ENCODE measurements around the gene CCDC194. TPM values are rescaled to one million over a fixed set of nuclear protein-coding genes. Genes with fewer than 3 reads are reported as not detected.

CCDC194 gene
- total and polyA plus RNA-seq, 2 of the 13 experiments (the other 11 are each of a cell fraction or from before 2014, with no cell fraction given): 0.13 to 0.21 TPM

- TF ChIP-seq, protein P1, sequence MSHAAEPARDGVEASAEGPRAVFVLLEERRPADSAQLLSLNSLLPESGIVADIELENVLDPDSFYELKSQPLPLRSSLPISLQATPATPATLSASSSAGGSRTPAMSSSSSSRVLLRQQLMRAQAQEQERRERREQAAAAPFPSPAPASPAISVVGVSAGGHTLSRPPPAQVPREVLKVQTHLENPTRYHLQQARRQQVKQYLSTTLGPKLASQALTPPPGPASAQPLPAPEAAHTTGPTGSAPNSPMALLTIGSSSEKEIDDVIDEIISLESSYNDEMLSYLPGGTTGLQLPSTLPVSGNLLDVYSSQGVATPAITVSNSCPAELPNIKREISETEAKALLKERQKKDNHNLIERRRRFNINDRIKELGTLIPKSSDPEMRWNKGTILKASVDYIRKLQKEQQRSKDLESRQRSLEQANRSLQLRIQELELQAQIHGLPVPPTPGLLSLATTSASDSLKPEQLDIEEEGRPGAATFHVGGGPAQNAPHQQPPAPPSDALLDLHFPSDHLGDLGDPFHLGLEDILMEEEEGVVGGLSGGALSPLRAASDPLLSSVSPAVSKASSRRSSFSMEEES (CRISPR knock-in tag; IDR thresholded peaks at IDR 0.05): no peak
- TF ChIP-seq LBX2 (CRISPR knock-in tag; IDR thresholded peaks at IDR 0.05; ENCODE audit: borderline replicate concordance): no peak
- TF ChIP-seq DR1 (CRISPR knock-in tag; IDR thresholded peaks at IDR 0.05): no peak
- no peak for TF ChIP-seq ATF7-NPFF (CRISPR knock-in tag; IDR thresholded peaks at IDR 0.05; ENCODE audit: low read depth)
- TF ChIP-seq NR2C2 (CRISPR knock-in tag; IDR thresholded peaks at IDR 0.05; ENCODE audit: borderline replicate concordance): no peak
- TF ChIP-seq NFE2 (CRISPR knock-in tag; IDR thresholded peaks at IDR 0.05): no peak
- TF ChIP-seq ZNF772 (CRISPR knock-in tag; IDR thresholded peaks at IDR 0.05): no peak
- no peak for TF ChIP-seq NCOA5 (CRISPR knock-in tag; IDR thresholded peaks at IDR 0.05)
- TF ChIP-seq GPN1 (CRISPR knock-in tag; IDR thresholded peaks at IDR 0.05; ENCODE audit: borderline replicate concordance): no peak
- TF ChIP-seq SMARCC2 (IDR thresholded peaks at IDR 0.05): no peak
- no peak for TF ChIP-seq SP2 (CRISPR knock-in tag; IDR thresholded peaks at IDR 0.05)
- no peak for TF ChIP-seq ZNF256 (CRISPR knock-in tag; conservative IDR thresholded peaks at IDR 0.05)
- no peak; the same call in 1 of the 2 replicates for TF ChIP-seq ZMYM3 (CRISPR knock-in tag; IDR thresholded peaks at IDR 0.05)
- TF ChIP-seq MED8 (CRISPR knock-in tag; IDR thresholded peaks at IDR 0.05; ENCODE audit: insufficient replicate concordance): no peak
- no peak for TF ChIP-seq CC2D1A (CRISPR knock-in tag; IDR thresholded peaks at IDR 0.05)
- TF ChIP-seq JUND (CRISPR knock-in tag; IDR thresholded peaks at IDR 0.05): no peak
- no peak for TF ChIP-seq POLR2G (IDR thresholded peaks at IDR 0.05; ENCODE audit: low read depth, low read length)
- TF ChIP-seq, protein P2, sequence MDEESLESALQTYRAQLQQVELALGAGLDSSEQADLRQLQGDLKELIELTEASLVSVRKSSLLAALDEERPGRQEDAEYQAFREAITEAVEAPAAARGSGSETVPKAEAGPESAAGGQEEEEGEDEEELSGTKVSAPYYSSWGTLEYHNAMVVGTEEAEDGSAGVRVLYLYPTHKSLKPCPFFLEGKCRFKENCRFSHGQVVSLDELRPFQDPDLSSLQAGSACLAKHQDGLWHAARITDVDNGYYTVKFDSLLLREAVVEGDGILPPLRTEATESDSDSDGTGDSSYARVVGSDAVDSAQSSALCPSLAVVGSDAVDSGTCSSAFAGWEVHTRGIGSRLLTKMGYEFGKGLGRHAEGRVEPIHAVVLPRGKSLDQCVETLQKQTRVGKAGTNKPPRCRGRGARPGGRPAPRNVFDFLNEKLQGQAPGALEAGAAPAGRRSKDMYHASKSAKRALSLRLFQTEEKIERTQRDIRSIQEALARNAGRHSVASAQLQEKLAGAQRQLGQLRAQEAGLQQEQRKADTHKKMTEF (CRISPR knock-in tag; IDR thresholded peaks at IDR 0.05): no peak
- TF ChIP-seq PREB (CRISPR knock-in tag; IDR thresholded peaks at IDR 0.05): no peak
- 0 out of 2 replicates have a peak, but pooled peaks have one; percentile 25 for TF ChIP-seq ZNF709 (CRISPR knock-in tag; IDR thresholded peaks at IDR 0.05)
- TF ChIP-seq HNRNPK (IDR thresholded peaks at IDR 0.05; ENCODE audit: low read depth, low read length, poor library complexity, severe bottlenecking): no peak
- peak; percentile 42; the same call in 1 of the 2 replicates for TF ChIP-seq ZBTB38 (CRISPR knock-in tag; IDR thresholded peaks at IDR 0.05)
- TF ChIP-seq MIER3 (CRISPR knock-in tag; IDR thresholded peaks at IDR 0.05; ENCODE audit: borderline replicate concordance): no peak
- peak; percentile 75 for TF ChIP-seq ELF1 (CRISPR knock-in tag; IDR thresholded peaks at IDR 0.05)
- TF ChIP-seq, protein P3, sequence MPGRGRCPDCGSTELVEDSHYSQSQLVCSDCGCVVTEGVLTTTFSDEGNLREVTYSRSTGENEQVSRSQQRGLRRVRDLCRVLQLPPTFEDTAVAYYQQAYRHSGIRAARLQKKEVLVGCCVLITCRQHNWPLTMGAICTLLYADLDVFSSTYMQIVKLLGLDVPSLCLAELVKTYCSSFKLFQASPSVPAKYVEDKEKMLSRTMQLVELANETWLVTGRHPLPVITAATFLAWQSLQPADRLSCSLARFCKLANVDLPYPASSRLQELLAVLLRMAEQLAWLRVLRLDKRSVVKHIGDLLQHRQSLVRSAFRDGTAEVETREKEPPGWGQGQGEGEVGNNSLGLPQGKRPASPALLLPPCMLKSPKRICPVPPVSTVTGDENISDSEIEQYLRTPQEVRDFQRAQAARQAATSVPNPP (CRISPR knock-in tag; IDR thresholded peaks at IDR 0.05): no peak
- TF ChIP-seq PRMT3 (CRISPR knock-in tag; IDR thresholded peaks at IDR 0.05; ENCODE audit: borderline replicate concordance, low read depth): no peak
- TF ChIP-seq ELF4 (CRISPR knock-in tag; IDR thresholded peaks at IDR 0.05; ENCODE audit: borderline replicate concordance): no peak
Measured at GRCh38 chr19:17346109-17346671, 47.8 kb downstream of the CCDC194 start (continued).
